Peyer's patch (tissue), 4 donors: Measurements from ENCODE around the gene HSDL2. TPM values are rescaled to one million over a fixed set of nuclear protein-coding genes. Genes with fewer than 3 reads are reported as not detected.

Experiments used
- DNase-seq, 3 donors: peaks; one replicate each; pipeline ENCODE4 v3.0.0-alpha.2; 2017 to 2019
- H3K27ac ChIP-seq, 4 donors: fragments of 200-600 bp; sonication (generic); one replicate each; pipeline ENCODE4 v1.5.1; 2016 to 2019
- H3K27me3 ChIP-seq, 2 donors: fragments of 200-600 bp; sonication (generic); one replicate each; pipeline ENCODE4 v1.5.1; 2019
- H3K36me3 ChIP-seq, 3 donors: fragments of 200-600 bp; sonication (generic); one replicate each; pipeline ENCODE4 v1.5.1; 2016 to 2019
- H3K4me1 ChIP-seq, 4 donors: fragments of 200-600 bp; sonication (generic); one replicate each; pipeline ENCODE4 v1.5.1; 2016 to 2019
- H3K4me3 ChIP-seq, 4 donors: fragments of 200-600 bp; sonication (generic); 1 replicate in 3 of 4; 2 replicates in 1 of 4; pipeline ENCODE4 v1.5.1; 2016 to 2019; ENCODE audit warnings: mild to moderate bottlenecking in 1 of 4
- H3K9me3 ChIP-seq, 4 donors: fragments of 200-600 bp; sonication (generic); one replicate each; pipeline ENCODE4 v1.5.1; 2016 to 2019; ENCODE audit warnings: mild to moderate bottlenecking in 1 of 4
- CTCF ChIP-seq, 6 experiments: fragments of 450-650 bp in 4 of 6; fragments of 200-600 bp in 2 of 6; sonication (generic) in 1 of 6; IDR thresholded peaks; one replicate each; pipeline ENCODE4 v1.5.1; 2017 to 2019; ENCODE audit warnings: antibody characterized with exemption in 6 of 6, mild to moderate bottlenecking in 3 of 6, moderate library complexity in 1 of 6
- POLR2A ChIP-seq, 2 donors: fragments of 450-650 bp; IDR thresholded peaks; one replicate each; pipeline ENCODE4 v1.5.1; 2017; ENCODE audit warnings: antibody characterized with exemption in 2 of 2, mild to moderate bottlenecking in 2 of 2, moderate library complexity in 2 of 2
- total RNA-seq, 4 donors: library from RNA; depleted of rRNA; stranded (reverse); fragments of >200 nt; gene quantifications; one replicate each; pipeline ENCODE4 v1.1.0, GENCODE V29; 2016

The HSDL2 gene
- total RNA-seq, 4 donors from 2014 or later, result 23.6 to 60.7 (median 39.9) TPM

- no peak overlapping the region for H3K27ac ChIP-seq
- H3K9me3 ChIP-seq, result no peaks in the 10 kb centered on the region
- no peak for DNase-seq
- no peaks in the 10 kb centered on the region for H3K36me3 ChIP-seq
- H3K4me1 ChIP-seq, result no peaks in the 10 kb centered on the region
- no peak overlapping the region for H3K4me3 ChIP-seq
- no peaks in the 10 kb centered on the region for H3K27me3 ChIP-seq
- TF ChIP-seq POLR2A (IDR thresholded peaks at IDR 0.05) (no peak), CTCF (IDR thresholded peaks at IDR 0.05) (no peak)
These were observed 120.9 kb downstream of the HSDL2 start for GRCh38 chr9:112500842-112501241.

GRCh38 chr9:112501287-112501686 is 121.4 kb downstream of the HSDL2 start:
- no peaks in the 10 kb centered on the region for H3K36me3 ChIP-seq
- no peaks in the 10 kb centered on the region for H3K9me3 ChIP-seq
- H3K4me3 ChIP-seq, result no peak overlapping the region
- no peak for TF ChIP-seq CTCF (IDR thresholded peaks at IDR 0.05)
- no peak for TF ChIP-seq POLR2A (IDR thresholded peaks at IDR 0.05)
- peaks cover 0 to 3% (median 0%) of the 10 kb centered on the region in 4 donors for H3K4me1 ChIP-seq
- no peaks in the 10 kb centered on the region for H3K27me3 ChIP-seq
- no peak for DNase-seq
- H3K27ac ChIP-seq, result no peak overlapping the region

- no peak overlapping the region for H3K4me3 ChIP-seq
- no peaks in the 10 kb centered on the region for H3K27me3 ChIP-seq
- no peak for TF ChIP-seq POLR2A (IDR thresholded peaks at IDR 0.05)
- TF ChIP-seq CTCF (IDR thresholded peaks at IDR 0.05), result no peak
- no peak for DNase-seq
- H3K9me3 ChIP-seq, result no peaks in the 10 kb centered on the region
- H3K27ac ChIP-seq, result no peak overlapping the region
- H3K4me1 ChIP-seq, result peaks cover 0 to 12% (median 0%) of the 10 kb centered on the region in 4 donors
- H3K36me3 ChIP-seq, result no peaks in the 10 kb centered on the region
These were observed 122.5 kb downstream of the HSDL2 start for GRCh38 chr9:112502175-112502946.

DNA sequence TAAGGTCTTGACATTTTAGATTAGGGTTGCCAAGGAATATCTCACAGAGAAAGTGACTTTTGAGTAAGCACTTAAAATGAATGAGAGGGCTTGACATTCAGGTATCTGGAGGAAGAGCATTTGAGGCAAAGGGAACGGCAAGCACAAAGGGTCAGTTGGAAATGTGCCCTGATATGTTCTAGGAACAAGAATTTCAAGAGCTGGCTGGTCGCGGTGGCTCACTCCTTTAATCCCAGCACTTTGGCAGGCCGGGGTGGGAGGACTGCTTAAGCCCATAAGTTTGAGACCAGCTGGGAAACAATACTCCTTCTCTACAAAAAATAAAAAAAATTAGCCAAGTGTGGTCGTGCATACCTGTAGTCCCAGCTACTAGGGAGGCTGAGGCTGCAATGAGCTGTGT is 123.3 kb downstream of the HSDL2 start:
- DNase-seq, result no peak
- no peaks in the 10 kb centered on the region for H3K9me3 ChIP-seq
- H3K4me3 ChIP-seq, result no peak overlapping the region
- H3K36me3 ChIP-seq, result no peaks in the 10 kb centered on the region
- H3K27ac ChIP-seq, result no peak overlapping the region
- TF ChIP-seq CTCF (IDR thresholded peaks at IDR 0.05) (no peak), POLR2A (IDR thresholded peaks at IDR 0.05) (no peak)
- peaks cover 0 to 12% (median 0%) of the 10 kb centered on the region in 4 donors for H3K4me1 ChIP-seq
- no peaks in the 10 kb centered on the region for H3K27me3 ChIP-seq

- Histone ChIP-seq H3K27ac (peak overlapping the region in 2 of 4 donors; percentile 30 to 72), H3K27me3 (no peaks in the 10 kb centered on the region), H3K4me1 (peaks cover 0 to 12% (median 0%) of the 10 kb centered on the region in 4 donors), H3K9me3 (no peaks in the 10 kb centered on the region), H3K4me3 (no peak overlapping the region), H3K36me3 (no peaks in the 10 kb centered on the region)
- no peak for DNase-seq
- no peak for TF ChIP-seq CTCF (IDR thresholded peaks at IDR 0.05)
- no peak for TF ChIP-seq POLR2A (IDR thresholded peaks at IDR 0.05)
These were observed 125.2 kb downstream of the HSDL2 start for GRCh38 chr9:112505086-112505485.
